HG03039 (cell line): Measurements from ENCODE around the gene ATP13A1.
"Not testable (repeated sequence)": the region's sequence is repeated elsewhere in the genome, so short reads cannot be mapped to it uniquely, and the experiment has no call there.

ENCODE experiments used
- ATAC-seq: cut with Tn5 transposase; IDR thresholded peaks from one replicate; pipeline ENCODE4 v1.9.1; 2021; ENCODE audit warnings: mild to moderate bottlenecking, moderate library complexity; ENCODE audit not compliant: unreplicated experiment

ATP13A1 gene

GRCh38 chr19:19626516-19627472 is 36.7 kb downstream of the ATP13A1 start:
- ATAC-seq = no peak

DNA sequence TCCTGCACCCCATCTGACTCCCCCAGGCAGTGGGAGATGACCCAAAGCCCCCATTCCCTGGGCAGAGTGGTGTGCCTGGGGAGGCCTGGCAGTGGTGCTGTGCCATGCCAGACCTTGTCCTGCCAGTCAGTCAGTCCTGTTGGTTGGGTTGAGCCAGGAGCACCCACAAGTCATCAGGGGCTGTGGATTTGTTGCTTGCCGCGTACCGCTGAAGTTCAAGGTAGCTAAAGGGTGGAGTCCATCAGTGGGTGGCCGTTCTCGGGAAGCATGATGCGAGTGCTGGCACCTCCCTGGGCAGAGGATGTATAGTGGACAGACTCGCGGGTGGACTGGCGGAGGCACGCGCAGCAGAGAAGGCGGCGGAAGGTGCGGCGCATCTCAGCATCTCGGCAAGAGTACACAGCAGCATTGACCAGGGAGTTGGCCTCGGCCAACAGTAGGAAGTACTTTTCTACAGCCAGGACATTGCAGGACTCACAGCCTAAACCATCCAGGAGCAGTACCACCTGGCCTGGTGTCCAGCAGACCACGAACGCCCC is 39.4 kb downstream of the ATP13A1 start:
- no peak for ATAC-seq

GRCh38 chr19:19623383-19623782 is 40.1 kb downstream of the ATP13A1 start:
- ATAC-seq = no peak

GRCh38 chr19:19619849-19620210 is 43.6 kb downstream of the ATP13A1 start:
- ATAC-seq = no peak

- no peak for ATAC-seq
Observed at GRCh38 chr19:19619181-19619848, 44.2 kb downstream of the ATP13A1 start.

DNA sequence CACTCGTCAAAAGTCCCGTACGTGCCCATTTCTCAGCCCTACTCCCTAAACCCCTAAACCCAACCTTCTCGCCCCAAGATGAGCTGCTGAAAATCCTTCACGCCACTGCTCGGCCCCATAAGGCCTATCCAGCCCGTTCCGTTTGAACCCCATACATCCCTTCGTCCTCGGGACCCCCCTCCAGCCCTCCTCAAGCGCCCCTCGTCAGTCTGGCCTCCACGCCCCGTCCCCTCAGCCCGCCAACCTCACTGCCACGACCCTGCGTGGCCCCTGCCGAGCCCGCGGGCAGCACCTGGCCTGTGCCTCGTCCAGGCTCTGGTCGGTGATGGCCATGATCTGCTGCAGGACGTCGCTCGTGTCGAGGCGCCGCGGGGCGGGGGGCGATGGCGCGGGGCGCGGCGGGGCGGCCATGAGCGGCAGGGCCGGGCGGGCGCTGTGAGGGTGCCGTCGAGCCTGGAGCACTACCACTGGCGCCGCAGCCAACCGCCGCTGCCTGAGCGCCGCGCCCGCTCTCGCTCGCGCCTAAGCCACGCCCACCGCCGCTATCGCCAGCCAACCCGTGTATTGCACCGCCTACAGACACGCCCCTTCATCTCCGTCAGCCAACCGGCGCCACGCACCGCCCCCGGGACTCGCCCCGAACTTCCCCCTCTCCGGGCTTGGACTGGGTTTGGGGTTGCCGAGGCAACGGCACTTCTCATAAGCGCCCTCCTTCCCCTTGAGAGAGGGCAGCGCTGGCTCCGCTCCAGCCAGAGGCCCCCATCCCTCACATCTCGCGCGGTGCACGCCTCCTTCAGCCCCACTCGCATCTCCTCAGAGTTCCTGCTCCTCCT is 45.0 kb downstream of the ATP13A1 start, which contains the start of gene PBX4:
Gene PBX4, minus strand, starts transcription at position 469 of the 833 bp plus-strand sequence. Its CDS starts 58 bp downstream, at position 411.
- peak; percentile 90 for ATAC-seq

DNA sequence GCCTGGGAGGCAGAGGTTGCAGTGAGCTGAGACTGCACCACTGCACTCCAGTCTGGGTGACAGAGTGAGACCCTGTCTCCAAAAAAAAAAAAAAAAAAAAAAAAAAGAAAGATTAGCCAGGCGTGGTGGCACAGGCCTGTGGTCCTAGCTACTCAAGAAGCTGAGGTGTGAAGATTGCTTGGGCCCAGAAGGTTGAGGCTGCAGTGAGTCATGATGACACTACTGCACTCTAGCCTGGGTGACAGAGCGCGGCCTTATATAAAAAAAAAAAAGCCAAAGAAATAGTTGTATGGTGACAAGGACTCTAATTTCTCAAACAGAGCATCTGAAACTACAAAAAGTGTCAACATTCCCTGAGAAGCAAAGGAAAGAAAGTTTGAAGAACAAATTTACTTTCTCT is 48.4 kb downstream of the ATP13A1 start:
- ATAC-seq = no peak

GRCh38 chr19:19613506-19613905 is 50.0 kb downstream of the ATP13A1 start:
- no peak for ATAC-seq

GRCh38 chr19:19610376-19611202 is 52.9 kb downstream of the ATP13A1 start:
- ATAC-seq = no peak

- ATAC-seq = not testable (repeated sequence)
Observed at GRCh38 chr19:19606686-19607085, 56.8 kb downstream of the ATP13A1 start.

- no peak for ATAC-seq
Observed at GRCh38 chr19:19606021-19606420, 57.5 kb downstream of the ATP13A1 start.

- no peak for ATAC-seq
Observed at GRCh38 chr19:19602713-19603324, 60.7 kb downstream of the ATP13A1 start.

- no peak for ATAC-seq
Observed at GRCh38 chr19:19602136-19602712, 61.3 kb downstream of the ATP13A1 start.

GRCh38 chr19:19600793-19601330 is 62.6 kb downstream of the ATP13A1 start:
- no peak for ATAC-seq

- peak; percentile 13 for ATAC-seq
Observed at GRCh38 chr19:19598728-19599451, 64.6 kb downstream of the ATP13A1 start.

GRCh38 chr19:19597809-19598306 is 65.6 kb downstream of the ATP13A1 start:
- ATAC-seq = peak; percentile 65
